HG03097 (cell line): ENCODE data around the gene RIN3.
"Not testable (repeated sequence)": the region's sequence is repeated elsewhere in the genome, so short reads cannot be mapped to it uniquely, and the experiment has no call there.

Experiments used
- ATAC-seq: cut with Tn5 transposase; IDR thresholded peaks from one replicate; pipeline ENCODE4 v1.9.1; 2021; ENCODE audit not compliant: unreplicated experiment, low FRiP score

Gene RIN3

DNA sequence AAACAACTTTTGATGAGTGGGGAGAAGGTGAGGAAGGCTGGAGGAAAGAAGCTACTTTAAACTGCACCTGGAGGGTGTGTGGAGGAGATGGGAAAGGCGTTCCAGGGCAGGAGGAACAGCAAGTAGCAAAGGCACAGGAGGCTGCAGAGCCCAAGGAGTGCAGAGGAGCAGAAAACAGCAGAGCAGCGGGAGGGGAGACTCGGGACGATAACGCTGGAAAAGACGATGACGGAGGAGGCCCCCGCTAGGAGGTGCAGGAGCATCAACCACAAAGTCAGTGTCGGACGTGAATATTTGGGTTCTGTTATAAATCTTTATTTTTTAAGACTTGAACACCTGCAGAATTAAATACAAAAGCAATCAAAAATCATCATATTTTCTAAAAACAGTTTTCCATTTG is 189.9 kb downstream of the RIN3 start:
- no peak for ATAC-seq

- ATAC-seq = peak; percentile 91
These were observed 190.6 kb downstream of the RIN3 start for GRCh38 chr14:92704036-92704804.

DNA sequence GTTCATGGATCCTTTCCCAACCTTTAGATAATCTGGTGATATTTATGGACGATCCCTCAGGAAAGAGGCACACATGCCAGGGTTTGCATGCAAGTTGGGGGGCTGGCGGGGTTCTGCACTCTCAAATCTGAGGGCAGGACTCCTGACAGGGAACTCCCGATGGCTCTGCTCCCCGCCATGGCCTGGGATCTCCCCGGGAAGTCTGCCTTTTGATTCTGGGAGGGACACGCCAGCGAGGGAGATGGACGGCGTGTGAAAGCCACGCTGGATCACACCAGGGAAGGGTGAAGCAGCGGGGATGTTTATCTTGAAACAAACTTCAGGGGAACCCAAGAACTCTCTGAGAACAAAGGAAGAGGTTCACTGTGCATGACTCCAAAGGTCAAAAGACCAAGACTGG is 191.2 kb downstream of the RIN3 start:
- ATAC-seq = peak; percentile 0

DNA sequence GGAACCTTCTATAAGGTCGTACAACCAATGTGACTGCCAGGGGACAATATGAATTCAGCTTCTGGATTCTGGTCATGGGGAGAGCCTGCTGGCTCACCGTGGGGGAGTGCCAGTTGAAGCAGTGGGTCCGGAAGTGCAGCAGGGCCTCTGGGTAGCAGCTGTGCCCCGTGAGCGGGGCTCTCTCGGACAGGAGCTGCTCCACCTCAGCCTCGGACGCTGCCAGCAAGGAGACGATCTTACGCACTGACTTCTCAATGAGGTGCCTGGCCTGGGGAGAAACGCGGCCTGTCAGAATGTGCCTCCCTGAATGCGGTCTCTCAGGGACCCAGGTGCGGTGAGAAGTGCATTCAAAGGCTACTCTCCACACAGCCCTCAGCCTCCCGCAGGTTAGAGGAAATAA is 192.8 kb downstream of the RIN3 start:
- ATAC-seq = no peak

- ATAC-seq = no peak
These were observed 195.9 kb downstream of the RIN3 start for GRCh38 chr14:92709340-92710000.

DNA sequence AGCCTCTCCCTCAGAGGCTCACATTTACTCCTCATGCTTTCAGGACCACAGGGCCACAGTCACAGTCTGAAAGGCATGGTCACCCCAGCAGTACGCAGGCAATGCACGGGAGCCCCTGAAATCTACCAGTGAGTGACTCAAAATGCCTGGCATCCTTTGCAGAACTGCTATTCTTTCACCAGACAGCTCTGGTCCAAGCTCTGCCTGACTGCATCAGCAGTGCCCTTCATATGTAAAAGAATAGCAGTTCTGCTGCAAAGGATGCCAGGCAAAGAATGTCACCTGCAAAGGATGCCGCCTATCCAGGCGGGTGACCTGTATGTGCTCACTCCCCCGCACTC is 196.4 kb downstream of the RIN3 start:
- no peak for ATAC-seq

GRCh38 chr14:92711976-92712653 is 198.5 kb downstream of the RIN3 start:
- no peak for ATAC-seq

DNA sequence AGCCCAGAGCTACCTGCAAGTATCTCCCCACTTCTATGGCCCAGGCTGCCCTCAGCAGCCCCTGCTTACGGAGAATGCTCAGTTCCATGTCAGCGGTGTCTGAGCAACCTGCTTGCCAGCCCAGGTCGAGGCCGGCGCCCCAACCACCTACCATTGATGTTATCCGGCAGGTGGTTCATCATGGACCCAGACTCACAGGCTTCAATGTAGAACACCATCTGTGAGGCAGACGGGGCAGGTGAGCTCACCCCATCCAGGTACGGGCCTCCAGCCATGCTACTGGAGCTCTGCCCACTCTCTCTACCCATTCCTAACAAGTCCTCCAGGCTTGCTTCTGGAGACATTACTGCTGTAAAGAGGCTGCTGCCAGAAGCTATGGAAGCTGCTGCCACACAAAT is 199.1 kb downstream of the RIN3 start:
- ATAC-seq = no peak

DNA sequence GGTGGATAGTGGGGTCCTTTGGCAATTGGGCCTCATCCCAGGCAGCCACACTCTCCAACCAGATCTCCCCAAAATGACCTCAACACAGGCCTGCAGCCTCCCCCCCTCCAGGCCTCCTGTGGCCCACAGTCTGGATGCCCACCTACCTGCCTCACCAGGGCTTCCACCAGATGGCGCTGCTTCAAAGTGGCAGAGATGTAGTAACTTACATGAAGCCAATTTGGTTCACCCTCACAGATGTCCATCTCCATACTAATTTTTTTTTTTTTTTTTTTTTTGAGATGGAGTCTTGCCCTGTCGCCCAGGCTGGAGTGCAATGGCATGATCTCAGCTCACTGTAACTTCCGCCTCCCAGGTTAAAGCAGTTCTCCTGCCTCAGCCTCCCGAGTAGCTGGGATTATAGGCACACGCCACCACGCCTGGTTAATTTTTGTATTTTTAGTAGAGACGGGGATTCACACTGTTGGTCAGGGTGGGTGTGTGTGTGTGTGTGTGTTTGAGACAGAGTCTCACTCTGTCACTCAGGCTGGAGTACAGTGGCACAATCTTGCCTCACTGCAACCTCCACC is 201.2 kb downstream of the RIN3 start:
- ATAC-seq = not testable (repeated sequence)

- ATAC-seq = no peak
These were observed 202.6 kb downstream of the RIN3 start for GRCh38 chr14:92716131-92716530.

GRCh38 chr14:92717571-92718042 is 204.0 kb downstream of the RIN3 start:
- ATAC-seq = no peak

GRCh38 chr14:92718664-92719063 is 205.1 kb downstream of the RIN3 start:
- ATAC-seq = no peak

GRCh38 chr14:92719421-92719820 is 205.8 kb downstream of the RIN3 start:
- ATAC-seq = no peak

DNA sequence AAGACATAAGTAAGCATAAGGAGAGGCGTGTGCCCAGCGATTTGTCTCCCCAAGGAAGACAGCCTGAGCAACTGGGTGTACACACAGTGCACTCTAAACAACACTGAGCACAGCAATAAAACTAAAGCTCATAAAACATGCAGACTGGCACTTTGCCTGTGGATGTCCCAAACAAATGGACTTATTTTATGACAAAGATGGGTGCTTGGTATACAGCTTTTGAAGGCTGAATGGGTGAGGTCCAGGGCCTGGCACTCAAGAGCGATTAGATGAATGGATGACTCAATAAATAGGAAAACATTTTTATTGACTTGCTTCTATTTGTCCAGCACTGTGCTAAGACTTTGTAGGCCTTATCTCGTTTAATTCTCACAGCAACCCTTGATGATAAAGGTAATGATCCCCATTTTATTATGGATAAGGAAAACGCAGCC is 206.3 kb downstream of the RIN3 start:
- no peak for ATAC-seq

DNA sequence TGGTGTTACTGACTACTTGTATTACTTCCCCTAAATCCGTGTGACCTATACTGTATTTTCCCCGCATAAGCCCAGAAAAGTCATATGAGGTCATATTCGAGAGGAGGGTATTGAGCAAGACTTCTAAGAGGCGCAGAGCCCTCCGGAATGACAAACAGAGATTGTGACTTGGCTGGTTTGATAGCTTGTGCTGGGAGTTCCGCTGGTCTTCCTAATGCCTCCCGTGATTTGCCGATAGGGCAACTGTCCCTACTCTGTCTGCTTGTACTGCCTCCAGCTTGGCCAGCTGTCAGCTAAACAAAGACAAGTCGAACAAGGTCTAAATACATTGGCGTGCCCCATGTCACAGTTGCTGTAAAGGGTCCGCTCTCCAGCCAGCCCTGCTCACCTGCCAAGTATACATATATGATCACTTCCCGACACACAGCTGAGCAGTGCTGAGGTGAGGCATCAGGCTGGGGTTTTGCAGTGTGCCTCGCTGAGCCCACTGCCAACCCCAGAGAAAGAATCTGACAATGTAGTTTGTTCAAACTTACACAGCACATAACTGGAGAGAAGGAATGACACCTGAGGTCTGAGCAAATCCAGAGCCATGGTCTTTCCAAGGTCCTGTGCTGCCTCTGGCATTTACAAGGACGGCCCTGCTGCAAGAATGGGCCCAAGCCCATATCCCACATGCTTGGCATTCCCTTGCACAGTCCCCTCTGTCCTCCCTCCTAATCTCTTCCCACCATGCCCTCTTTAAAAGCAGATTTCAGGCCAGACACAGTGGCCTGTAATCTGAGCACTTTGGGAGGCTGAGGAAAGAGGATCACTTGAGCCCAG is 211.1 kb downstream of the RIN3 start:
- no peak for ATAC-seq

DNA sequence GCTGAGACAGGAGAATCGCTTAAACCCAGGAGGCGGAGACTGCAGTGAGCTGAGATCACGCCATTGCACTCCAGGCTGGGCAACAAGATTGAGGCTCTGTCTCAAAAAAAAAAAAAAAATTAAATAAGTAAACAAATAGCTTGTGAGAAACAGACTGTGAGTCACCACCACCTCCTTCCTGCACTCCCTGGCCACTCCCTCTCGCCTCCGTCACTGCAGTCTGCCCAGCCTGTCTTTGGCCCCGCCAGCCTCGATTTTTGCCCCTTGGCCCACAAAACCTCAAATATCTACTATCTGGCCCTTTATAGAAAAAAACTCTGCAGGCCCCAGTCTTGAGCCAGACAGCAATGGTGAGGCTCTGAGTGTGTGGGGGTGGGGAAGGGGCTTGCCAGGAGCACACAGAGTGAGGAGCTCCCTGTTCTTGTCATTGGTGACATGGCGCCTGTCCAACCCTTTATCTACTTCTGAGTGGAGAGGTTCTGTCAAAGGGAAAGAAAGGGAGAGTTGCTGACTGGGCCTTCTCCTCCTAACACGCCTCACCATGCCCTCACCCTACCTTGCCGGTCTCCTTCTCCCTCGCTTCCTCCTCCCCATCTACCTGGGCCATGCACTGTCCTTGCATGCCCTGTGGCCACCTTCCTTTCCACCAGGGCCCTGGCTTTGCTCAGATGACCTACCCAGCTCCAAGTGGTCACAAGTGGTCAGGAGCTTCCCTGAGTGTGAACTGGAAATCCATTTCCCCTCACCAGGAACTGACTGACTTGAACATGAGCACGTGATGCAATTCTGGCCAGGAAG is 212.8 kb downstream of the RIN3 start:
- ATAC-seq = no peak

DNA sequence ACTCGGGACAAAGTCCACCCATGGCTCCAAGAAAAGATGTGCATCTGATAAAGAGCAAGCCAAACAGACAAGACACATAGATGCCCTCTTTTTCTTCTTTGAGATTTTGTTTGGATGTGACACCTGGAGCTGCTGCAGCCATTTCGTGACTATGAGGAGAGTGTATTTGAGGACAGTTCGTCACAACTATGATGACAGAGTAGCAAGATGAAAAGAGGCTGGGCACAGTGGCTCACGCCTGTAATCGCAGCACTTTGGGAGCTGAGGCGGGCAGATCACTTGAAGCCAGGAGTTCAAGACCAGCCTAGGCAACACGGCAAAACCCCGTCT is 213.3 kb downstream of the RIN3 start:
- ATAC-seq = no peak

- ATAC-seq = no peak
These were observed 215.3 kb downstream of the RIN3 start for GRCh38 chr14:92728759-92729364.

DNA sequence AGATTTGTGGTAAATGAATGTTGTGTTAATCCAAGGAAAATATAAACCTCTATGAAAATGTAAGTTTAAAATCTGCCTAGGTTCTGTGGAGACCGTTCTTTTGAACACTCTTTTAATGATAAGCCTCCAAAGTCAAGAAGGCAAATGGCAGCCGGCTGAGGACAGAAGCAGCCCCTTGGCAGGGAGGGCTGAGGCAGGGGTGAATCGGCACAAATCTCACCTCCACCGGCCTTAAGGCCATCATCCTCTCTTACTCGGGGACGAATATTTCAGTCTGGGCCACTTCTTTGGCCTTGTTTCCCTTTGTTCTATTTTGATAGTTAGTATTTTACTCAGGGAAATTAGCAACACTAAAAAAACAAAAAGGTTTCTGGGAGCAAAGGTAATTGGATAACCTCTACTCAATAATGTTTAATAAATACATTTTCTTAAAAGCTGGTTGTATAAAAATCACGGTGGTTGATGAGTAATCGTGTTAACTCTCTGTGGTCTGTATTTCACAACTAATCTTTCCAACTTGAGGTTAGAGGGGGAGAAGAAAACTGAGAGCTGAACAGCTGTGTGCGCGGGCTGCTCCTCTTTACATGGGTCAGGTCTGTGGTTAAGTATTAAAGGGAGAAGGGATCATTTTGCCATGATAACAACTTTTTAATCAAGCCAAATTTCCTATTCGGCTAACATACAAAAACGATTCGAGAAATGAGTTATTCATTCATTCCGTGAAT is 216.2 kb downstream of the RIN3 start:
- ATAC-seq = peak; percentile 54
